Adipose tissue (tissue), 3 donors: ENCODE measurements around the gene MMP24OS. TPM values are rescaled to one million over a fixed set of nuclear protein-coding genes. Genes with fewer than 3 reads are reported as not detected.

Experiments
- H3K27ac ChIP-seq: one replicate; pipeline ENCODE4 v1.5.1; 2013; ENCODE audit warnings: low read depth, low read length
- WGBS, 3 donors: extraction: QIAGEN DNeasy Blood & Tissue Kit; methylation state at CpG; one replicate each; pipeline ENCODE4 v1.1.7; 2013; 5-methylcytosine and 5-hydroxymethylcytosine counted together
- polyA plus RNA-seq, 3 donors: library from polyadenylated mRNA; stranded (reverse); fragments of 200-250 nt; gene quantifications; one replicate each; pipeline ENCODE4 v1.2.3, GENCODE V29; 2013
- donor health status: healthy with polysubstance abuse.
- donor health status: Bipolar disorder and iron deficiency.
- donor health status: healthy.

Gene MMP24OS
- polyA plus RNA-seq, 3 donors: 17.8 to 70.2 (median 57.9) TPM

- H3K27ac ChIP-seq: no peak overlapping the region
- WGBS, 3 donors: 39 to 62% (median 56%) methylated on average over 5 of the region's 5 CpGs
Measured at GRCh38 chr20:35294293-35294685, 16.4 kb upstream of the MMP24OS start.

GRCh38 chr20:35293303-35294292 is 15.7 kb upstream of the MMP24OS start:
- H3K27ac ChIP-seq: no peak overlapping the region
- WGBS, 3 donors: 82 to 93% (median 90%) methylated on average over 19 of the region's 19 CpGs

- no peak overlapping the region for H3K27ac ChIP-seq
- WGBS, 3 donors: 64 to 76% (median 73%) methylated on average over 23 of the region's 23 CpGs
Measured at GRCh38 chr20:35292504-35293285, 14.8 kb upstream of the MMP24OS start.

- WGBS, 3 donors: 80 to 83% (median 81%) methylated on average over 26 to 40 of the region's 40 CpGs
- H3K27ac ChIP-seq: no peak within 1 kb of the TSS
Measured at GRCh38 chr20:35291654-35292503, 14.0 kb upstream of the MMP24OS start, which contains the start of gene FAM83C. Gene FAM83C (minus strand): TSS chr20:35292425. CDS start chr20:35292304, 121 bp downstream.

GRCh38 chr20:35290887-35291417 is 13.0 kb upstream of the MMP24OS start:
- no peak overlapping the region for H3K27ac ChIP-seq
- WGBS, 3 donors: 82 to 87% (median 84%) methylated on average over 7 of the region's 7 CpGs

DNA sequence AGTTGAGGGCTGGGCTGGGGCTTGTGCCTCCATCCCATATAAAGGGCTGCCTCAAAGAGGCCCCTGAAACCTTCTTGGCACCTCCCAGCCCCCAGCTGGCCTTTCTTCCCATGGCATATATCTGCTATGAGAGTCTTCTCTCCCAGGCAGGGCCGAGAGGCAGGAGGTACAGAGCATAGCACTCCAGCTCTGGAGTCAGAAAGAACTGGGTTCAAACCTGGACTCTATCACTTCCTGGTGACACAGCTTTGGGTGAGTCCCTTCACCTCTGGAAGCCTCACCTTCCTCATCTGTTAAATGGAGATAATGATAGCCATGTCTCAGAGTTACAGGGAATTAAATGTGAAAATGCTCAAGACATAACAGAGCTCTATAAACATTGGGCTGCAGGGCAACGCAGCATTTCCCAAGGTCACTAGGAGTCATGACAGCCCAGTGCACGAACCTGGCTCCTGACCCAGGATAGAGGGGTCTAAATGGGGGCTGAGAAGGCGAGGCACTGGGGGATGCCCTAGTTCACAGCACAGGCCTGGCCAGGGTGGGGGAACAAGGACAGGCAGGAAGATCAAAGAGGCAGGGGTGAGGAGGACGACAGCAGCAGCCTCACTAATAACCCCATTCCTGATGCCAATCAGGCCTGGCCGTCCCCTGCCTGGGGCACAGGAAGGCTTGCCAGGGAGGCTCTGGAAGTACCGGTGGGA is 12.4 kb upstream of the MMP24OS start:
- WGBS, 3 donors: 59 to 70% (median 62%) methylated on average over 5 to 7 of the region's 7 CpGs
- no peak overlapping the region for H3K27ac ChIP-seq

- 81 to 84% (median 84%) methylated on average over 19 of the region's 19 CpGs for WGBS, 3 donors
- no peak overlapping the region for H3K27ac ChIP-seq
Measured at GRCh38 chr20:35288325-35289060, 10.6 kb upstream of the MMP24OS start.

DNA sequence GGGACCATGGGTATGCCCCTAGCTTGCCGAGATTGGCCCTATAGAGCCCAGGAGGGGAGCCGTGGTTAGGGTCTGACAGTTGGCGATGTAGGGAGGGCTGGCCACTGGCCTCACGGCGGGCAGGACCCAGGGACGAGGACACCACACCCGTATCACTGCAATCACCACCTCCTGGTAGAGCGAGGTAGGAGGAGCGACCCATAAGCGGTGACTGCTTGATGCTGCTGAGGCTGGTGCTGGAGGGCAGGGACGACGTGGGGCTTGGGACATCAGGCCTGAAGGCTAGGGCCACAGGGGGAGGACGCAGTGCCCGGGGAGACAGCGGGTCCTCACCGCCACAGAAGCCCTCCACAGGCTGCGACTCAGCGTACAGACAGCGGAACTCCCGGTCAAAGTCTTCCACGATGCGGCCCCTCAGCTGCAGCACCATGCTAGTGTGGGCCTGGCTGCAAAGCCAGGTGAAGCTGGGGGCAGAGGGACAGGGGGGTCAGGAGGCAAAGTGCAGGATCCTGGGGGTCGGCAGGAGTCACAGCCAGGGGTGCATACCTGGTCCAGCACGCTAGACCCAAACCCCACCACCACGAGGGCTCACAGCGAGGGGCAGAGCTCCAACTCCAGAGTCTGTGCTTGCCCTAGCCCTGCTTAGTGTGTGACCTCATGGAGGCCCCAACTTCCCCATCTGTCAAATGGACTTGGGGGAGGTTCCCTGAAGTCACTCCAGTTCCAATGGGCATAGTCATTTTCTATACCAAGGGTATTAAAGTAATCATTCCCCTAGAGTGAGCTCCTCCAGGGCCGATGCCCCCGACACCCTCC is 9.8 kb upstream of the MMP24OS start:
- H3K27ac ChIP-seq: no peak overlapping the region
- 80 to 87% (median 86%) methylated on average over 28 of the region's 28 CpGs for WGBS, 3 donors

DNA sequence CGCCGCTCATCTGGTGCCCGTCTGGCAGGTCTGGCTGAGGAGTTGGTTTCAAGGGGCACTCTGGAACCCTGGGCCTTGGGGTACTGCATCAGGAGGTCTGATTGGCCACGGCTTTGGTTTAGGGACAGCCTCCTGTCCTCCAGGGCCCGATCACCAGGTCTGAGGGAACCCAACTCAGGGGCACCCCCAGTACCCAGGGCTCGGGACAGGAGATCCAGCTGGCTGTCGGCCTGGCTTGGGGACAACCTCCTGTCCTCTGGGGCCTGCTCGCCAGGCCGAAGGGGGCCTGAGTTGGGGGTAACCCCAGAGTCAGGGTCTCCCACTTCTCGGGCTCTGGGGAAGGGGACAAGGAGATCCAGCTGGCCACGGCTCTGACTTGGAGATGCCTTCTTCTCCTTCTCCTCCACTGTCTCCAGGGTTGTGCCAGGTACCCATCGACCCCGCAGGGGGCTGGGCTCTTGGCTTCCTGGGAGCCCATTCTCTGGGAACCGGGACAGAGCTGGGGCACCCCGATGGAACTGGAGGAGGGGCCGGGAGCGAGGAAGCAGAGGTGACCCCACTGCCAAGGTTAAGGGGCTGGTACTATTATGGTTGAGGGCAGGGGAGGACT is 9.1 kb upstream of the MMP24OS start:
- WGBS, 3 donors: 87 to 94% (median 94%) methylated on average over 17 of the region's 17 CpGs
- no peak overlapping the region for H3K27ac ChIP-seq

- no peak overlapping the region for H3K27ac ChIP-seq
- WGBS, 3 donors: 89 to 97% (median 94%) methylated on average over 12 of the region's 12 CpGs
Measured at GRCh38 chr20:35286077-35286898, 8.4 kb upstream of the MMP24OS start.

GRCh38 chr20:35285806-35286076 is 7.8 kb upstream of the MMP24OS start:
- H3K27ac ChIP-seq: no peak overlapping the region
- 66 to 83% (median 82%) methylated on average over 5 of the region's 5 CpGs for WGBS, 3 donors

DNA sequence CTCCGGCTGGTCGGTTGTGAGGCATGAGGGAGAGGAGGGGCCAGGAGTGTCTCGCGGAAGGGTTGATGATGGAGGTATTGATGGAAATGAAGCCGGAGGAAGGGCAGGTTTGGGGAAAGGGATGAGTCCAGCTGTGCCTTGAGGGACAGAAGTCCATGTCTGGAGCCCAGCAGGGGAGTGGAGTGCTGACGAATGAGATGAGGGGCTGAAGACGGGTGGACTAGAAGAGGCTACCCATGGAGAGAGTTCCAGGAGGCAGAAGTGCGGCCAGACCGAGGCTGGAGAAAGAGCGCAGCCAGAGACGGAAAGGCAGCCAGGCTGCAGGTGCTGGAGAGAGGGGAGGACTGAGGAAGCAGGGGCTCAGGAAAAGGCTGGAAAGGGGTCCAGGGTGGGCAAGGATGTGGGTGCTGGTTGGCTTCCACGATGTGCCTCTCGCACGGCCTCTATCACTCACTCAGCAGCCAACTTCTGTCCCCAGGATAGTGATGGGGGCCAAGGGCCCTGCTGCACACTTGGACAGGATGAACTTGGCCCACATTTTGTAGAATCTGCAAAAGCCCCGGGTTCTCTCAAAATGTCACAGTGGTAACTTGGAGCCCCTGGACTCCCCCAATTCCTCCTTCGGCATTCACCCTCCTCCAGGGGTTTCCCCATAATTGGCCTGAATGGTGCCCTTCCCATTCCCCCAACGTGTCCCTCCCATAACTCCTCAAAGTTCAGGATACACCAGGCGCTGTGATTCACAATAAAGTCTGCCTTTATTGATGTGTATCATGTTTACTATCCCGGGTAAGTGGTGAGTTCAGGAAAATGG is 7.3 kb upstream of the MMP24OS start:
- no peak overlapping the region for H3K27ac ChIP-seq
- 46 to 52% (median 48%) methylated on average over 19 of the region's 19 CpGs for WGBS, 3 donors

GRCh38 chr20:35284267-35284991 is 6.5 kb upstream of the MMP24OS start, which contains the start of gene EIF6:
Gene EIF6 (minus strand): TSS chr20:35284772. CDS start chr20:35284487, 285 bp downstream.
- WGBS, 3 donors: 0 to 1% (median 1%) methylated on average over 46 to 61 of the region's 61 CpGs
- H3K27ac ChIP-seq: no peak within 1 kb of the TSS
